ENCODE measurements around the gene PPP1R1C. TPM values are rescaled to one million over a fixed set of nuclear protein-coding genes. Genes with fewer than 3 reads are reported as not detected.

PPP1R1C gene
- polyA plus RNA-seq, 1 donor from 2014 or later: not detected

- Histone ChIP-seq H3K9me2 (ENCODE audit: insufficient read depth, low read length) (no peaks in the 10 kb centered on the region), H3F3A (ENCODE audit: insufficient read depth, low read length, poor library complexity, severe bottlenecking) (no peaks in the 10 kb centered on the region), H3K27ac (ENCODE audit: low read length) (no peak overlapping the region), H3K4me3 (ENCODE audit: low read length) (no peak overlapping the region), H4K20me1 (ENCODE audit: insufficient read depth) (no peaks in the 10 kb centered on the region), H3K9me3 (ENCODE audit: low read length) (no peaks in the 10 kb centered on the region), H3K36me3 (ENCODE audit: insufficient read depth, low read length) (no peaks in the 10 kb centered on the region), H3K27me3 (ENCODE audit: insufficient read depth, low read depth, low read length) (no peaks in the 10 kb centered on the region), H2AFZ (ENCODE audit: low read depth, low read length) (no peak overlapping the region), H3K79me2 (replicated peaks; ENCODE audit: insufficient read depth, low read length) (no peaks in the 10 kb centered on the region), H3K4me2 (ENCODE audit: low read length) (no peak overlapping the region), H3K9ac (ENCODE audit: low read length) (no peak overlapping the region)
- TF ChIP-seq SMC3 (conservative IDR thresholded peaks at IDR 0.05; ENCODE audit: poor library complexity) (no peak), EP300 (conservative IDR thresholded peaks at IDR 0.05; ENCODE audit: poor library complexity, severe bottlenecking) (no peak), REST (IDR thresholded peaks at IDR 0.05; ENCODE audit: borderline replicate concordance) (no peak), MXI1 (conservative IDR thresholded peaks at IDR 0.05; ENCODE audit: poor library complexity, severe bottlenecking) (no peak), CTCF (IDR thresholded peaks at IDR 0.05; ENCODE audit: poor library complexity, severe bottlenecking) (no peak), POLR2AphosphoS5 (IDR thresholded peaks at IDR 0.05) (no peak), RAD21 (conservative IDR thresholded peaks at IDR 0.05) (no peak), TAF1 (IDR thresholded peaks at IDR 0.05; ENCODE audit: low read depth) (no peak), EZH2 (IDR thresholded peaks at IDR 0.05; ENCODE audit: borderline replicate concordance, insufficient read depth, low read length, poor library complexity, severe bottlenecking) (no peak)
Observed at GRCh38 chr2:182006595-182007341, 21.1 kb downstream of the PPP1R1C start.

GRCh38 chr2:182014284-182014683 is 28.6 kb downstream of the PPP1R1C start:
- no peak overlapping the region for H2AFZ ChIP-seq (ENCODE audit: low read depth, low read length)
- H3K27me3 ChIP-seq (ENCODE audit: insufficient read depth, low read depth, low read length): no peaks in the 10 kb centered on the region
- no peak overlapping the region for H3K4me3 ChIP-seq (ENCODE audit: low read length)
- no peaks in the 10 kb centered on the region for H3F3A ChIP-seq (ENCODE audit: insufficient read depth, low read length, poor library complexity, severe bottlenecking)
- no peaks in the 10 kb centered on the region for H3K36me3 ChIP-seq (ENCODE audit: insufficient read depth, low read length)
- H3K27ac ChIP-seq (ENCODE audit: low read length): no peak overlapping the region
- H4K20me1 ChIP-seq (ENCODE audit: insufficient read depth): no peaks in the 10 kb centered on the region
- H3K79me2 ChIP-seq (replicated peaks; ENCODE audit: insufficient read depth, low read length): no peaks in the 10 kb centered on the region
- no peak overlapping the region for H3K4me2 ChIP-seq (ENCODE audit: low read length)
- no peak overlapping the region for H3K9ac ChIP-seq (ENCODE audit: low read length)
- no peak for TF ChIP-seq EZH2 (IDR thresholded peaks at IDR 0.05; ENCODE audit: borderline replicate concordance, insufficient read depth, low read length, poor library complexity, severe bottlenecking)
- no peak for TF ChIP-seq CTCF (IDR thresholded peaks at IDR 0.05; ENCODE audit: poor library complexity, severe bottlenecking)
- TF ChIP-seq REST (IDR thresholded peaks at IDR 0.05; ENCODE audit: borderline replicate concordance): no peak
- no peak for TF ChIP-seq SMC3 (conservative IDR thresholded peaks at IDR 0.05; ENCODE audit: poor library complexity)
- no peaks in the 10 kb centered on the region for H3K9me3 ChIP-seq (ENCODE audit: low read length)
- no peaks in the 10 kb centered on the region for H3K9me2 ChIP-seq (ENCODE audit: insufficient read depth, low read length)

All from neural cell (in vitro differentiated cells).